HEK293 (cell line): ENCODE measurements around the gene IL20RA.
A peak's percentile ranks its signal among the peaks of the same experiment; 100 is the strongest.

Source experiments
- CTCF ChIA-PET: fragments of 350-600 bp; formaldehyde crosslinking; extraction: SDS; loops from one replicate; lab custom pipeline; 2021; ENCODE audit warnings: antibody characterized with exemption; lab: Yijun Ruan, JAX
- POLR2A ChIA-PET: fragments of 300-600 bp; formaldehyde crosslinking; extraction: SDS; loops from one replicate; lab custom pipeline; 2020; ENCODE audit warnings: antibody characterized with exemption, inconsistent platforms; lab: Yijun Ruan, JAX
- H3K27ac ChIP-seq: fragments of 200-500 bp; sonication (Bioruptor generic); 2 replicates; pipeline ENCODE4 v1.5.1; 2014; ENCODE audit warnings: low read depth, low read length, control low read depth, inconsistent platforms; ENCODE audit errors: extremely low read depth
- H3K36me3 ChIP-seq, 2 experiments: fragments of 200-500 bp in 1 of 2; sonication (Bioruptor generic) in 1 of 2; 1 replicate in 1 of 2; 2 replicates in 1 of 2; pipeline ENCODE4 v1.5.1; 2014 to 2017; ENCODE audit warnings: inconsistent platforms in 2 of 2, low read length in 2 of 2; ENCODE audit not compliant: control insufficient read depth in 2 of 2, insufficient read depth in 1 of 2
- H3K4me1 ChIP-seq: fragments of 200-500 bp; sonication (Bioruptor generic); 2 replicates; pipeline ENCODE4 v1.5.1; 2014; ENCODE audit warnings: mild to moderate bottlenecking, low read length, inconsistent platforms; ENCODE audit not compliant: control insufficient read depth, insufficient read depth
- H3K4me3 ChIP-seq: 2 replicates; pipeline ENCODE4 v1.5.1; 2011; ENCODE audit warnings: low read depth, mild to moderate bottlenecking, control low read depth, low read length, moderate library complexity
- H3K9me3 ChIP-seq: fragments of 200-500 bp; sonication (Bioruptor generic); 2 replicates; pipeline ENCODE4 v1.5.1; 2014; ENCODE audit warnings: low read depth, low read length, inconsistent platforms; ENCODE audit not compliant: control insufficient read depth, insufficient read depth
- FEZF1 ChIP-seq: fragments of 450-650 bp; formaldehyde crosslinking; IDR thresholded peaks from 2 replicates; pipeline ENCODE4 v1.5.1; 2016; ENCODE audit warnings: missing biosample characterization, missing genetic modification characterization
- INSM2 ChIP-seq: fragments of 450-650 bp; formaldehyde crosslinking; IDR thresholded peaks from 2 replicates; pipeline ENCODE4 v1.5.1; 2016; ENCODE audit warnings: missing biosample characterization, missing genetic modification characterization
- MYNN ChIP-seq: fragments of 450-650 bp; formaldehyde crosslinking; IDR thresholded peaks from 2 replicates; pipeline ENCODE4 v1.5.1; 2016; ENCODE audit warnings: missing biosample characterization, missing genetic modification characterization, borderline replicate concordance
- PATZ1 ChIP-seq: fragments of 450-650 bp; formaldehyde crosslinking; IDR thresholded peaks from 2 replicates; pipeline ENCODE4 v1.5.1; 2016; ENCODE audit warnings: missing biosample characterization, missing genetic modification characterization
- PBX3 ChIP-seq: sonication (generic); formaldehyde crosslinking; IDR thresholded peaks from 2 replicates; pipeline ENCODE4 v1.8.1; 2022; ENCODE audit warnings: mild to moderate bottlenecking, moderate library complexity, missing genetic modification reagents
- ZBTB48 ChIP-seq: fragments of 450-650 bp; formaldehyde crosslinking; IDR thresholded peaks from 2 replicates; pipeline ENCODE4 v1.5.1; 2016; ENCODE audit warnings: missing biosample characterization, missing genetic modification characterization
- ZFP69B ChIP-seq: fragments of 450-650 bp; formaldehyde crosslinking; IDR thresholded peaks from 2 replicates; pipeline ENCODE4 v1.5.1; 2016; ENCODE audit warnings: missing biosample characterization, missing genetic modification characterization
- ZNF335 ChIP-seq: fragments of 450-650 bp; formaldehyde crosslinking; conservative IDR thresholded peaks from 2 replicates; pipeline ENCODE4 v1.5.1; 2016; ENCODE audit warnings: missing biosample characterization, missing genetic modification characterization
- ZNF394 ChIP-seq: fragments of 450-650 bp; formaldehyde crosslinking; IDR thresholded peaks from 2 replicates; pipeline ENCODE4 v1.5.1; 2016; ENCODE audit warnings: missing biosample characterization, missing genetic modification characterization, mild to moderate bottlenecking, moderate library complexity, borderline replicate concordance
- ZNF488 ChIP-seq: fragments of 450-650 bp; formaldehyde crosslinking; IDR thresholded peaks from 2 replicates; pipeline ENCODE4 v1.5.1; 2016; ENCODE audit warnings: missing biosample characterization, missing genetic modification characterization
- ZNF561 ChIP-seq: fragments of 450-650 bp; IDR thresholded peaks from 2 replicates; pipeline ENCODE4 v1.5.1; 2018; ENCODE audit warnings: missing biosample characterization, missing genetic modification characterization, borderline replicate concordance
- ZNF623 ChIP-seq: fragments of 450-650 bp; formaldehyde crosslinking; IDR thresholded peaks from 2 replicates; pipeline ENCODE4 v1.5.1; 2016; ENCODE audit warnings: missing biosample characterization, missing genetic modification characterization
- ZNF704 ChIP-seq: fragments of 450-650 bp; formaldehyde crosslinking; IDR thresholded peaks from 2 replicates; pipeline ENCODE4 v1.5.1; 2016; ENCODE audit warnings: missing biosample characterization, missing genetic modification characterization
- ZNF776 ChIP-seq: fragments of 450-650 bp; formaldehyde crosslinking; IDR thresholded peaks from 2 replicates; pipeline ENCODE4 v1.5.0; 2017; ENCODE audit warnings: missing biosample characterization, missing genetic modification characterization, borderline replicate concordance
- TF ChIP-seq, protein P1 (sequence below): fragments of 450-650 bp; formaldehyde crosslinking; IDR thresholded peaks from 2 replicates; pipeline ENCODE4 v1.5.1; 2016; ENCODE audit warnings: missing biosample characterization, missing genetic modification characterization

Gene IL20RA

GRCh38 chr6:137046871-137047412, 2.2 kb upstream of the IL20RA start:
- ChIA-PET CTCF (interaction anchor here (0.8 kb wide), 1 partner anchor 326 kb away, joined by 3 read pairs; no protein-coding TSS in a partner anchor), POLR2A (no interaction called here)
- Histone ChIP-seq H3K4me3 (no peak overlapping the region), H3K27ac (no peak overlapping the region), H3K36me3 (no peaks in the 10 kb centered on the region), H3K4me1 (peaks cover 10% of the 10 kb centered on the region; the same call in 1 of the 2 replicates), H3K9me3 (no peaks in the 10 kb centered on the region)
- TF ChIP-seq PBX3 (CRISPR knock-in tag), result no peak
- no peak for TF ChIP-seq MYNN (tag by site-specific recombination)
- no peak for TF ChIP-seq ZNF704
- no peak for TF ChIP-seq ZNF394 (tag by site-specific recombination)

GRCh38 chr6:137045222-137045789, 541 bp upstream of the IL20RA start:
- ChIA-PET CTCF (interaction anchor here (0.7 to 1.4 kb wide), 5 partner anchors 48 to 545 kb away, joined by 3 to 4 read pairs (median 3); no protein-coding TSS in a partner anchor), POLR2A (interaction anchor here (1.2 kb wide), 1 partner anchor 756 kb away, joined by 7 read pairs; the partner anchor contains the start of gene BCLAF1)
- H3K27ac ChIP-seq, result no peak overlapping the region

GRCh38 chr6:137043710-137044365, 927 bp downstream of the IL20RA start:
- no peaks in the 10 kb centered on the region for H3K36me3 ChIP-seq
- H3K9me3 ChIP-seq, result no peaks in the 10 kb centered on the region
- H3K4me3 ChIP-seq, result peak overlapping the region; percentile 57
- CTCF ChIA-PET, result interaction anchor here (0.7 to 1.6 kb wide), 15 partner anchors 10 to 868 kb away, joined by 3 to 5 read pairs (median 3); no protein-coding TSS in a partner anchor
- POLR2A ChIA-PET, result interaction anchor here (0.7 to 1.5 kb wide), 8 partner anchors 30 to 754 kb away, joined by 3 to 11 read pairs (median 4); partner anchors contain the start of gene BCLAF1
- H3K27ac ChIP-seq, result peak overlapping the region; percentile 83; the same call in 1 of the 2 replicates
- peaks cover 10% of the 10 kb centered on the region; the same call in 1 of the 2 replicates for H3K4me1 ChIP-seq
- TF ChIP-seq ZBTB48 (tag by site-specific recombination) (peak; percentile 21; the same call in 1 of the 2 replicates), PATZ1 (peak; percentile 67; the same call in 1 of the 2 replicates), ZNF776 (tag by site-specific recombination) (no peak), ZNF335 (tag by site-specific recombination) (peak; percentile 39; the same call in 1 of the 2 replicates), ZNF488 (no peak), ZNF561 (tag by site-specific recombination) (peak; percentile 89), ZFP69B (tag by site-specific recombination) (peak; percentile 76; the same call in 1 of the 2 replicates), INSM2 (tag by site-specific recombination) (no peak)

More at GRCh38 chr6:137045222-137045789, 541 bp upstream of the IL20RA start:
- Histone ChIP-seq H3K4me1 (peaks cover 10% of the 10 kb centered on the region; the same call in 1 of the 2 replicates), H3K36me3 (no peaks in the 10 kb centered on the region), H3K4me3 (no peak overlapping the region), H3K9me3 (no peaks in the 10 kb centered on the region)
- no peak for TF ChIP-seq ZNF623 (tag by site-specific recombination)
- TF ChIP-seq, protein P1, sequence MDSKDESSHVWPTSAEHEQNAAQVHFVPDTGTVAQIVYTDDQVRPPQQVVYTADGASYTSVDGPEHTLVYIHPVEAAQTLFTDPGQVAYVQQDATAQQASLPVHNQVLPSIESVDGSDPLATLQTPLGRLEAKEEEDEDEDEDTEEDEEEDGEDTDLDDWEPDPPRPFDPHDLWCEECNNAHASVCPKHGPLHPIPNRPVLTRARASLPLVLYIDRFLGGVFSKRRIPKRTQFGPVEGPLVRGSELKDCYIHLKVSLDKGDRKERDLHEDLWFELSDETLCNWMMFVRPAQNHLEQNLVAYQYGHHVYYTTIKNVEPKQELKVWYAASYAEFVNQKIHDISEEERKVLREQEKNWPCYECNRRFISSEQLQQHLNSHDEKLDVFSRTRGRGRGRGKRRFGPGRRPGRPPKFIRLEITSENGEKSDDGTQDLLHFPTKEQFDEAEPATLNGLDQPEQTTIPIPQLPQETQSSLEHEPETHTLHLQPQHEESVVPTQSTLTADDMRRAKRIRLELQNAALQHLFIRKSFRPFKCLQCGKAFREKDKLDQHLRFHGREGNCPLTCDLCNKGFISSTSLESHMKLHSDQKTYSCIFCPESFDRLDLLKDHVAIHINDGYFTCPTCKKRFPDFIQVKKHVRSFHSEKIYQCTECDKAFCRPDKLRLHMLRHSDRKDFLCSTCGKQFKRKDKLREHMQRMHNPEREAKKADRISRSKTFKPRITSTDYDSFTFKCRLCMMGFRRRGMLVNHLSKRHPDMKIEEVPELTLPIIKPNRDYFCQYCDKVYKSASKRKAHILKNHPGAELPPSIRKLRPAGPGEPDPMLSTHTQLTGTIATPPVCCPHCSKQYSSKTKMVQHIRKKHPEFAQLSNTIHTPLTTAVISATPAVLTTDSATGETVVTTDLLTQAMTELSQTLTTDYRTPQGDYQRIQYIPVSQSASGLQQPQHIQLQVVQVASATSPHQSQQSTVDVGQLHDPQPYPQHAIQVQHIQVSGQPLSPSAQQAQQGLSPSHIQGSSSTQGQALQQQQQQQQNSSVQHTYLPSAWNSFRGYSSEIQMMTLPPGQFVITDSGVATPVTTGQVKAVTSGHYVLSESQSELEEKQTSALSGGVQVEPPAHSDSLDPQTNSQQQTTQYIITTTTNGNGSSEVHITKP (tag by site-specific recombination), result peak; percentile 63
- no peak for TF ChIP-seq FEZF1 (tag by site-specific recombination)
